Retinal pigment epithelial cell (primary cell): ENCODE results near the gene PLXND1.
A peak's percentile ranks its signal among the peaks of the same experiment; 100 is the strongest.

ENCODE experiments used
- DNase-seq: peaks from one replicate; pipeline ENCODE4 v3.0.0-alpha.2; 2010; ENCODE audit warnings: low read depth
- H3K4me3 ChIP-seq: 2 replicates; pipeline ENCODE4 v1.5.1; 2011; ENCODE audit warnings: mild to moderate bottlenecking, low read length, control low read depth, moderate library complexity
- CTCF ChIP-seq: conservative IDR thresholded peaks from 2 replicates; pipeline ENCODE4 v1.5.1; 2011; ENCODE audit warnings: low read depth, low read length, control low read depth, inconsistent platforms

Gene PLXND1

DNA sequence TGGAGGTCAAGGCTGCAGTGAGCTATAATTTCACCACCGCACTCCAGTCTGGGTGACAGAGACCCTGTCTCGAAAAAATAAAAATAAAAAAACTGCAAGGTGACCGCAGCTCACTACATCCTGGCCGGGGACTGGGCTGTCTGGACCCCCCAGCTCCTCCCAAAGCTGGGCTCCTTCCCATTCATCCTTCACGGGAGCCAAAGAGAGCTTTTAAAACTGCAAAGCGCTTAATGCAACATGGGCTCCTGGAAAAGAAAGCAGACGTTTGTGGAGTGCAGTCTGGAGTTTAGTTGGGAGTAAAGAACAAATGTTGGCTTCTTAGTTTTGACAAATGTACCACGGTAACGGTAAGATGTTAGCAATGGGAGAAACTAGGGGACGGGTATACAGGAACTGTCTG, 12.1 kb downstream of the PLXND1 start:
- H3K4me3 ChIP-seq = no peak overlapping the region
- TF ChIP-seq CTCF = no peak
- no peak for DNase-seq

DNA sequence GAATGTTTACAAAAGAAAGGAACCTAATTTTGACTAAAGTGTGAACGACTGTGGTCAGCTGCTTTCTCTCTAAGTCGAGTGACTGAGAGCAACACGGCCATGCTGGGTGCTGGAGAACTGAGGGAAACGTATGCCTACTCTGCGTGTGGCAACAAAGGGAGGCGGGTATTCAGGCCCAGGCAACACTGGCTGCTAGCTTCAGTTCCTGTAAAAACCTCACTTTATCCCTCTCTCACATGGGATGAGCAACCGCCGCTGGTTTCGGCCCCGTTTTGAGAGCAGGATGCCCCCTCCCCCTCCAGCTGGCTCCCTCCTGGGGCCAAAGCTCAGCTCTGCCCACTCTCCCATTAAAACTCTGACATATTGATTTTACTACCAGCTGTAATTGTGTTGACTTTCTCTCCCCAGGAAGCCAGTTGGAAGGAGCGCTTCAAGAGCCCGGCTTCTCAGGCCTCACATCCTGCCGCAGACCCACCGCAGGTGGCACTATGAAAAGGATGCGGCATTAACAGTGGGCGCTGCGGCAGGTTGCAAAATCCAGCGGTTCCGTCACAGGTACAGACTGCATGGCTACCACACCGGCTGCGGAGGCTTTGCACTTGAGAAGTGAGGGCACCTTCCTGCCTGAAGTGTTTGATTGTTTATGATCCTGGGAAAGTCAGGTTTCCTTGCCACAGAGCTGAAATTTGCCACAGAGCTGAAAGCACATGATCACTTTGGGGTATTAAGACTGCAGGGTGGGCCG, 12.7 kb downstream of the PLXND1 start:
- peak; percentile 1 for TF ChIP-seq CTCF
- H3K4me3 ChIP-seq = no peak overlapping the region
- no peak for DNase-seq

- H3K4me3 ChIP-seq = no peak overlapping the region
- peak; percentile 31 for TF ChIP-seq CTCF
Measured at GRCh38 chr3:129593230-129593594, 13.3 kb downstream of the PLXND1 start.

DNA sequence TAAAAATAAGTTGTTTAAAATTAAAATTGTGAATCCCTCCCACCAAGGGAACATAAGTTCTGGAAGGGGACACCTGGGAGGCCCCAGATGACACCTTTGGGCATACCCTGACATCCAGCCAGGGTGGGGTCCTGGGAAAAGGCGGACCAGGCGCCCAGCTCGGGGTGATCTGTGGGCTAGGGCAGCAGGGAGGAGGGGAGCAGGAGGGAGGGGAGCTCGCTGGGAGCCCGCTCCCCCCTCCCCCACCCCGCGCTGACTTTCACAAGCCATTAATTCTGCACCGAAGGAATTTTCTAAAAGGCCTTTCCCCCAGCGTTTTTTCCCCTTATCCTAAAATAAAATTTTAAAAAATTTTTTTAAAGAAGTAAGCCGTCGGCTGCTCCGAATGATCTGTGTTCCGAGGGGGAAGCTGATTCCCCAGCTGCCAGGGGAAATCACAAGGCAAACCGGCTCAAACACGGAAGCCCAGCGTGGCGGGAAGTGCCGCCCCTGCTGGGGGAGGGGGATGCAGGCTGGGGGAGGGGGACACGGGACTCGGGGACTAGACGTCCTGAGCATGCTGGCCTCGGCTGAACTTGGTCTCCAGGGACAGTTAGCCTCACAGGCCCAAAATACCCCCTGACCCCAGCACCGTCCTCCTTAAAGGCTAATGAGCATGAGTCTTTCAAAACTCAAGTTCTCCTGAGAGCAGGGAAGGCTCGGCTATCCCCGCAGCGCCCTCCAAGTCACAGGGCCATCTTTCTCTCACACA, 13.9 kb downstream of the PLXND1 start:
- H3K4me3 ChIP-seq = peak overlapping the region; percentile 1

More at GRCh38 chr3:129593230-129593594, 13.3 kb downstream of the PLXND1 start:
- no peak for DNase-seq

DNA sequence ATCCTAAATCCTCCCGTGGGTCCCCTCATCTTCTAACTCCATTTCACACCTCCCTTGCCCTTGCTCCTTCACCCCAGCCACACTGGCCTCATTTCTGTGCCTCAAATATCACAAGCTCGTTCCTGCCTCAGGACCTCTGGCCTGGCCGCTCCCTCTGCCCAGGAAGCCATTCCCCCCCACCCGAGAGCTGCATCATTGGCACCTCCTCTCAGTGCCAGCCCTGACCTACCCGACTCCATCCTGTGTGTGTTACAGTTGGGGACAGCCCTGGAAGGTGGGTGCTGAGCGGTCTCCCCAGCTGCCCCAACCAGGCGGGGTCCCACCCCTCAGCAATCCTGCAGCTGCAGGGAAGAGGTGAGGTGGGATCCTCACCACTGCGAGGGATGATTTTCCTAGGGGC, 14.5 kb downstream of the PLXND1 start:
- H3K4me3 ChIP-seq = no peak overlapping the region
- DNase-seq = no peak

More for the DNA sequence above, 13.9 kb downstream of the PLXND1 start:
- TF ChIP-seq CTCF = no peak
- no peak for DNase-seq

GRCh38 chr3:129590215-129590614, 16.3 kb downstream of the PLXND1 start:
- no peak overlapping the region for H3K4me3 ChIP-seq
- DNase-seq = no peak
- no peak for TF ChIP-seq CTCF

More for the DNA sequence above, 14.5 kb downstream of the PLXND1 start:
- no peak for TF ChIP-seq CTCF
